Measurements from ENCODE around the gene CD82.

DNA sequence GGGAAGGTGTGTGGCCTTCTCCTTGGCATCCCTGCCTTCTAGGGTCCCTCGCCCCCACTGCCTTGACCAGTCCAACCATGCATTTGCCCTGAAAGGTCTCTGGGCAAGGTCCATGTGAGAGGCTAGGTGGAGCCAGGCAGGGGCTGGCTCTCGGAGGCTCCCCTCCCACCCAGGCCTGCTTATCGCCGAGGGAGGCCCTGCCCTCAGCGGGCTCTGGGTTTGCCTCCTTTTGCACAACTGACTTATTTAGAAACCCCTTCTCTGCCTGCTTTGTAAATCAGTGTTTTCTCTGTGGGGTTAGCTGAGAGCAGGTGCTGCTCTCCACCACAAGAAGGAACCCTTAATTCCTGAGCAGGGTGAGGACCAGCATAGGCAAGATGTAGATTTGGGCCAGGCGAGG lies 47.7 kb downstream of the CD82 start:
- TF ChIP-seq, protein P1, sequence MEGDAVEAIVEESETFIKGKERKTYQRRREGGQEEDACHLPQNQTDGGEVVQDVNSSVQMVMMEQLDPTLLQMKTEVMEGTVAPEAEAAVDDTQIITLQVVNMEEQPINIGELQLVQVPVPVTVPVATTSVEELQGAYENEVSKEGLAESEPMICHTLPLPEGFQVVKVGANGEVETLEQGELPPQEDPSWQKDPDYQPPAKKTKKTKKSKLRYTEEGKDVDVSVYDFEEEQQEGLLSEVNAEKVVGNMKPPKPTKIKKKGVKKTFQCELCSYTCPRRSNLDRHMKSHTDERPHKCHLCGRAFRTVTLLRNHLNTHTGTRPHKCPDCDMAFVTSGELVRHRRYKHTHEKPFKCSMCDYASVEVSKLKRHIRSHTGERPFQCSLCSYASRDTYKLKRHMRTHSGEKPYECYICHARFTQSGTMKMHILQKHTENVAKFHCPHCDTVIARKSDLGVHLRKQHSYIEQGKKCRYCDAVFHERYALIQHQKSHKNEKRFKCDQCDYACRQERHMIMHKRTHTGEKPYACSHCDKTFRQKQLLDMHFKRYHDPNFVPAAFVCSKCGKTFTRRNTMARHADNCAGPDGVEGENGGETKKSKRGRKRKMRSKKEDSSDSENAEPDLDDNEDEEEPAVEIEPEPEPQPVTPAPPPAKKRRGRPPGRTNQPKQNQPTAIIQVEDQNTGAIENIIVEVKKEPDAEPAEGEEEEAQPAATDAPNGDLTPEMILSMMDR (conservative IDR thresholded peaks at IDR 0.05; ENCODE audit: low read length), result no peak
- no peak for TF ChIP-seq EZH2phosphoT487 (IDR thresholded peaks at IDR 0.05; ENCODE audit: borderline replicate concordance, low read depth, low read length)
